ENCODE measurements around the gene PUSL1.
A peak's percentile ranks its signal among the peaks of the same experiment; 100 is the strongest.
"Not testable (repeated sequence)": the region's sequence is repeated elsewhere in the genome, so short reads cannot be mapped to it uniquely, and the experiment has no call there.

PUSL1 gene

DNA sequence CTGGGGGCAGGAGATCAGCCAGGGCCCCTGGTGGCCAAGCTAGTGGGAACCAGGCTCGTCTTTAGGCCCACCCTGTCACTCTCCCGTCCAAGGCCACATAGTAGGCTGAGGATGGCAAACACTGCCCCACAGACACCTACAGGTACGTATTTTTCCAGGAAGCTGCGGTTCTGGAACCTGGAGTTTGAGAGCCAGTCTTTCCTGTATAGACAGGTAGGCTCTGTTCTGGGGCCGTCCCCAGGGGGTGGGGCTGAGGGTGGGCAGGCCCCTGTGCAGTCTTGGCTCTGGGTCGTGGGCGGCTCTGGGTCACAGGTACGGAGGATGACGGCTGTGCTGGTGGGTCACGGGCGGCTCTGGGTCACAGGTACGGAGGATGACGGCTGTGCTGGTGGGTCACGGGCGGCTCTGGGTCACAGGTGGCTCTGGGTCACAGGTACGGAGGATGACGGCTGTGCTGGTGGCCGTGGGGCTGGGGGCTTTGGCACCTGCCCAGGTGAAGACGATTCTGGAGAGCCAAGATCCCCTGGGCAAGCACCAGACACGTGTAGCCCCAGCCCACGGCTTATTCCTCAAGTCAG, 2.2 kb downstream of the PUSL1 start:
- no peak for DNase-seq

DNA sequence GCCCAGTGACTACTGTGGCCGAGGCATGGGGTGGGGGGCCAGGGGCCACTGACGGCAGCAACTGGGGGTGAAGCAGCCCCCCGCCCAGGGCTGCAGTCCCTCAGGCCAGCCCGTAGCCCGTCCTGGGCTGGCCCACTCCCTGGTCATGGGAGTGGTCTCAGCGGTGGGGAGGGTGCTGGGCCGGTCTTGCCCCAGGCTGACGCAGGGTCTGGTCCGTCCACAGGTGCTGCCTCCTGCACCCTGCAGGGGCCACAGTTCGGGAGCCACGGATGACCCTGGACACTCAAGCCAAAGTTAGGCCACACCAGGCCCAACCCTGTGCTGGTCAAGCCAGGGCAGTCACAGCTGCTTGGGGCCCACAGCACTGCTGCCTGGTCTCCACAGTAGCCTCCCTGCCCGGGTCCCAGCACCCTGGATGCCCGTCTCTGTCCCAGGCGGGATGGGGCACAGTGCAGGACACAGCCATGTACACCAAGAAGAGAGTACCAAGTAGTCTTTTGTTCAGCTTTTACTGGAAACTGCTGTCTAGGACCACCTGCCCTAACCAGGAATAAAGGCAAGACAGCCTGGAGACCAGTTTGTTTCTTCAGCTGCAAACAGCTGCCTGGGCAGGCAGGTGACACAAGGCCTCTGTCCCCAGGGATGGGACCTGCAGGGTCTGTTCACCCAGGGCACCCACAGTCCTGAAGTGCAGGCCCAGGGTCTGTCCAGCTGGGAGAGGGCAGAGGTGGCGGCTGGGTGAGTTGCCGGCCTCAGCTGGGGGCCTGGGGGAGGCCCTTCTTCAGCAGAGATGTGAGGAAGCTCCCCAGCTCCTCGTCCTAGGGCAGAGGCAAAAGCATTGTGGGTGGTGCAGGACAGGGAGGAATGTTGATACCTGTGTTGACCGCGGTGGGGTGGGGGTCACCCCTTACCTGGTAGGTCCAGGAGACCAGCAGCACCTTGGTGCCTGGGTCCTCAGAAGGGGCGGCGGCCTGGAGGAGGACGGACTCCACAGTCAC, 3.0 kb downstream of the PUSL1 start:
- DNase-seq = no peak

DNA sequence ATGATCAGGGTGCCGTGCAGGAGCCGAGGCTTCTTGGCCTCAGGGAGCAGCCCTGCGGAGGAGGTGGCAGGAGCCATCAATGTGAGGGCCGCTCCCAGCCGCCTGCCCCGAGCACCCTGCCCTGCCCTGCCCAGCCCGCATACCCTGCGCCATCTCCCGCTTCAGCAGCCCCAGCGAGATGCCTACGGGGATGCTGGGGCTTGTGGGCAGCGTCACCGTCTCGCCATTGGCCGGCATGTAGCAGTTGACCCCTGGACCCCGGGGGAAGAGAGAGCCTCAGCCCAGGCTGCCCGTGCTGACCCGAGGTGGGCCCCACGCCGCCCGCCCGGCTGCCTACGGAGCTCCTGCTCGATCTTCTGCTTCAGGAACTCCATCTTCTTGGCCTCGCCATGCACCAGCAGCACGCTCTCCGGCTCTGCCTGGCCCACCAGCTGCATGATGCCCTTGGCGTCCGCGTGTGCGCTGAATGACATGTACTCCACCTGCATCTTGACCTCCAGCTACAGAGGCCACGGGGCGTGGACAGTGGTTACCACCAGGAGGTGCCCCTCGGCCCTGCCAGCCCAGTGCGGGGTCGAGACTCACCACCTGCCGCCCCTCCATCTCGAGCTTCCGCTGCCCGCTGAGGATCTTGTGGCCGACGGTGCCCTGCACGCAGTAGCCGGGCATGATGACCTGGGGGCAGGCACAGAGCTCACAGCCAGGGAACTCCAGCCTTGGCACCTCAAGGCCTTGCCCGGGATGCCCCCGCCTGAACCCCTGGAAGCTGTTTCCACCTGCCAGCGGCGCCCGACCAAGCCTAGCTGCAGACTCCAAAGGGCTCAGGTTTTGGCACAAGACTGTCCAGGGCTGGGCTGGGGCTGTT, 4.3 kb downstream of the PUSL1 start:
- no peak for DNase-seq

DNA sequence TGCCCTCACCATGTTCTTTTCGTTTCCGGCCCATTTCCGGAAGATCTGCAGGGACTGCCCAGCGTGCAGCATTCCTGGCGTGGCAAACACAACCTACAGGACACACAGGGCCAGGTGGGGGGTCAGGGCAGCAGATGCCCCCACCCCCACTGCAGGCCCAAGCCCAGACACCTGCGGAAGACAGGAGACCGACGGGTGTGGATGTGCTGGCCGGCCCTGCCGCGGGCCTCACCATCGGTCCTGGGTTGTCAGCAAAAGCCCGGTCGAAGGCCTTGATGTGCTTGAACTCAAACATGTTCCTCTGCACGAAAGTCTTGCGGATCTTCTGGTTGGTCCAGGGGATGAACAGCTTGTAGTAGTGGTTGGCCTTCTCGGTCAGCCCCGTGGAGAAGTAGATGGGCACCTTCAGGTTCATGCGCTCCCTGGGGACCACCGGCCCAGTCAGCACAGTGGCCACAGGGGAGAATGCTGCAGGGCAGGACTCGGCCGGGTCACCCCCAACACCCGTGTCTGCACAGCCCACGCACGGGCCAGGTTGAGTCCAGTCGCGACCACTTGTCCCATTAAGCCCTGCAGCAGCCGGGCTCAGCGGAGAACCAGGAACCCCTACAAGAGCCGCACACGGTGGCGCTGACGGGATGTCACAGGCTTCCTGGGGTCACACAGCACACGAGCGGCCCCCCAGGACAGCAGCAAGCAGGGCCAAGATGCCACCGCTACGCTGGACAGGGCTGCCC, 5.3 kb downstream of the PUSL1 start:
- DNase-seq = no peak

DNA sequence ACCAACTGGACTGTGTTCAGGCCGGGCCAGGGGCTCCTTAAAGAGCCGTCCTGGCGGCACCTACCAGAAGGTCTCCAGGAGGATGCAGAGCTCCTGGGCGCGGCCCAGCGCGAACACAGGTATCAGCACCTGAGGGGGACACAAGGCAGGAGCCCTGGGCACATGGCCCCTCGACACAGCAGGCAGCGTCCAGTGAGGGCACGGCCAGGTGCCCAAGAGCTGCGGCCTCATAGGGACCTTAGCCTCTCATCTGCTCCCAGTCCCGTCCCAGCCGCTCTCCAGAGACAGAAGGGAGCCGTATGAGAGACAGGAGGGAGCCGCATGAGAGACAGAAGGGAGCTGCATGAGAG, 5.8 kb downstream of the PUSL1 start:
- DNase-seq = no peak

DNA sequence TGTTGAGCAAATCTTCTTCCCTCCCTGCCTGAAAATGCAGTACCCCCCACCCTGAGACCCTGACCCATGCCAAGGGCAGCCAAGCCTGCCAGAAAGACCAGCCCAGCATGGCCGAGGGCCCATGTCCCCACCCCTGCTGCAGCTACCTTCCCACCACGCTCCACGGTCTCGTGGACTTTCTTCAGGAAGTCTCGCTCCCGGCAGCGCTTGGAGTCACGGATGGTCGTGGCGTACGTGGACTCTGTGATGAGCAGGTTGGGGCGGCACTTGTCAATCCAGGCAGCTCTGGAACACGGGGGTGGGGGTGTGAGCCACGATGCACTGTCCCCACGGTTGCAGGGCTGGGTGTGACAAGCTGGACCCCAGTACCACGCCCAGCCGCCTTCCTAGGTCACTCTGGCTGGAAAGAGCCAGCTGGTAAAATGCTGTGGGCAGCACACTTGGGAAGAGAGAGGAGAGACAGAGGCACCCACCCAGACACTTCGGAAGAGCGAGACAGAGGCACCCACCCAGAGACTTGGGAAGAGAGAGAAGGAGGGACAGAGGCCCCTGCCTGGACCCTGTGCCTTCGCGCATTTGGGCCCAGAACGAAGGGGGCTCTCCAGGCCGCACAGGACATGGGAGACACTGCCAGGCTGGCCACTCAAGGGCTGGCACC, 6.4 kb downstream of the PUSL1 start:
- no peak for DNase-seq

DNA sequence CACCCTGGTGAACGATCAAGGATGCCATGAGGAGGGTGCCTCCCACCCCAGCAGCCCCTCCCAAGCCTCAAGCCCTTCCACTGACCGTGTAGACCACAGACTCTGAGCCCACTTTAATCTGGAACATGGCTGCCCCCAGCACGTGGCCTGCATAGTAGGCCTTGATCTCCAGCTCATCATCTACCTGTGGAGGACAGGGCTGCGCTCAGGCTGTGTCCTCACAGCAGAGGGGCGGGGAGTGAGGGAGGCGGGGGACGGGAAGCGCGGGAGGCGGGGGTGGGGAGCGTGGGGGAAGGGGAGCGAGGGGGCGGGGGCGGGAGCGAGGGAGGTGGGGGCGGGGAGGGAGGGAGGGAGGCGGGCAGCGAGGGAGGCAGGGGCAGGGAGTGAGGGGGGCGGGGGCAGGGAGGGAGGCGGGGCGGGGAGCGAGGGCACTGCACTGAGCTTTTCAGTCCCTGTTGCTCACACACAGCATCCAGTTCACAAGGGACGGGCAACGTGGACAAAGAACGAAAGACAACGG, 7.1 kb downstream of the PUSL1 start:
- DNase-seq = no peak

DNA sequence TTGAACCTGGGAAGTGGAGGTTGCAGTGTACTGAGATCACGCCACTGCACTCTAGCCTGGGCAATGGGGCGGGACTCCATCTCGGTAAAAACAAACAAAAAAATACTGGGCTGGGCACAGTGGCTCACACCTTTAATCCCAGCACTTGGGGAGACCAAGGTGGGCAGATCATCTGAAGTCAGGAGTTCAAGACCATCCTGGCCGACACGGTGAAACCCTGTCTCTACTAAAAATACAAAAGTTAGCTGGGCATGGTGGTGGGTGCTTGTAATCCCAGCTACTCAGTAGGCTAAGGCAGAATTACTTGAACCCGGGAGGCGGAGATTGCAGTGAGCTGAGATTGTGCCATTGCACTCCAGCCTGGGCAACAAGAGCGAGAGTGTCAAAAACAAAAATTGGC, 7.8 kb downstream of the PUSL1 start:
- not testable (repeated sequence) for DNase-seq

DNA sequence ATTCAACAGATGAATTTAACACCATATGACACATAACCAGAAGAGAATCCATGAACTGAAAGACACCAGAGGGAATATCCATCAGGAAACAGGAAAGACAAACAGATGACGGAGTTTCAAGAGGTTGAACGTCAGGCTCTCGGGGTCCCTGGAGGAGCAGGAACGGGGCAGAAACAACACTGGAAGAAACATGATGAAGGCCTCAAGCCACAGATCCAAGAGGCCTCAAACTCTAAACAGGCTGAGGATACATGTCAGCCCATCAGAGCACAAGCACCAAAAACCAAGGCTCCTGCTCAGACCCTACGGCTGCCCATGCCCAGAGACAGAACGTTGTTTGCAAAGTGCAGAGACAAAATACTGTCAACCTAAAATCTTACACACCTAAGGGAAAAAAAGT, 9.0 kb downstream of the PUSL1 start:
- DNase-seq = no peak

DNA sequence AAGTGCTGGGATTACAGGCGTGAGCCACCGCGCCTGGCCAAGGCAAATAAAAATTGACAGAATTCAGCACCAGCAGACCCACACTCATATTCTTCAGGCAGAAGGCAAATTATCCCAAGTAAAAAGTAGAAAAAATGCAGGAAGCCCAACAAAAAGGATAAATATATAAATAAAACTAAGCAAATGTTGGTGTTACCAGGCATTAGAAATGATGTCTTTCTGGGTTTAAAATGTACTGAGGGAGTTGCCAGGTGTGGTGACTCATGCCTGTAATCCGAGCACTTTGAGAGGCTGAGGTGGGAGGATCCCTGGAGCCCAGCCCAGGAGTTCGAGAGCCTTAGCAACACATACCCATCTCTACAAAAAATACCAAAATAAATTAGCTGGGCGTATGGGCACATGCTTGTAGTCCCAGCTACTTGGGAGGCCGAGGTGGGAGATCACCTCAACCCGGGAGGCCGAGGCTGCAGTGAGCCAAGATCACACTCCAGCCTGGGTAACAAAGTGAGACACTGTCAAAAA, 9.8 kb downstream of the PUSL1 start:
- no peak for DNase-seq

DNA sequence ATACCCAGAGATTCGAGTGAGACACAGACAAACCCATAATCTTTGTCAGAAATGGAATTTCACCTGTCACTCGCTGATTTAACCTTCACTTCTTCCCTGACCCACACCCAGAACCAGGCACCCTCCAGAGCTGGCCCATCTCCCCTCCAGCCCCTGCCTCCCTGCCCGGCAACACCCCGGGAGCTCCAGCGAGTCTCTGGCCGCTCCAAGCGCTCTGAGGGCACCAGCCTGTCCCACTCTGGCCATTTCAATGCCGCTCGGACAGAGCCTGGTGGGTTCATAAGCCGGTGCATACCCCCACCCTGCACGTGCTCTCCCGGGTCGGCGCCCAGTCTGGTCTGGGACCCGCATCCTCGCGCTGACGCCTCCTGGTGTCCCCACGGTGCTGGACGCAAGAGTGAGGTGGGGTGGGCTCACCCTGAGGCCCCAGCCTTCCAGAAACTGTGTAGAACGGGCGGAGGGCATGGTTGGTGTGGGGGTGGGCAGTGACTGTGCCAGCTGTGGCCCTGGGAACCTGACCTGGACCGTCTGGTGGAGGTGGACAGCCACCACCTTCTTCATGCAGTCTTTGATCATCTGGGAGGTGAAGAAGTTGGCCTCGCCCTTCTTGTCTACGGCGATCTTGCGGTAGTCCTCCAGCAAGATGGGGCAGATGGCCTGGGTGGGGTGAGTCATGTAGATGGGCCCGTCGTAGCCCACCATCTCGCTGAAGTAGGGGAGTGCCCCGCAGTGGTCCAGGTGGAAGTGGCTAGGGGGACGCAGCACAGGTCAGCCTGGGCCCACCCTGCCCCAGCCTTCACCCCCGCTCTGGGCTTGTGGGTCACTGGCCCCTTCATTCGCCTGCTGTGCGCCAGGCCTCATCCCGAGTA, 10.6 kb downstream of the PUSL1 start:
- no peak for DNase-seq

DNA sequence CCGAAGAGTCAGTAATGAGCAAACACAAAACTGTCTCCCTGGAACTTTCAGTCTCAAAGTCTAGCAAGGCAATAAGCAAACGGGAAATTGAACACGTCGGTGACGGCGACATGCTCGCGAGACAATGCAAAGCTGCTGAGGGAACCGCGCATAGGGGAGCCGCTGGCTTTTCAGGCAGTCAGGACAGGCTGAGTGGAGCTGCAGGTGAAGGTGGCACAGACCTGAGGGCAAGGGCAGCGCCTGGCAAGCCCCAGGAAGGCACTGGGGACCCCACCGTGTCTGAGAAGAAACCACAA, 11.2 kb downstream of the PUSL1 start:
- no peak for DNase-seq

DNA sequence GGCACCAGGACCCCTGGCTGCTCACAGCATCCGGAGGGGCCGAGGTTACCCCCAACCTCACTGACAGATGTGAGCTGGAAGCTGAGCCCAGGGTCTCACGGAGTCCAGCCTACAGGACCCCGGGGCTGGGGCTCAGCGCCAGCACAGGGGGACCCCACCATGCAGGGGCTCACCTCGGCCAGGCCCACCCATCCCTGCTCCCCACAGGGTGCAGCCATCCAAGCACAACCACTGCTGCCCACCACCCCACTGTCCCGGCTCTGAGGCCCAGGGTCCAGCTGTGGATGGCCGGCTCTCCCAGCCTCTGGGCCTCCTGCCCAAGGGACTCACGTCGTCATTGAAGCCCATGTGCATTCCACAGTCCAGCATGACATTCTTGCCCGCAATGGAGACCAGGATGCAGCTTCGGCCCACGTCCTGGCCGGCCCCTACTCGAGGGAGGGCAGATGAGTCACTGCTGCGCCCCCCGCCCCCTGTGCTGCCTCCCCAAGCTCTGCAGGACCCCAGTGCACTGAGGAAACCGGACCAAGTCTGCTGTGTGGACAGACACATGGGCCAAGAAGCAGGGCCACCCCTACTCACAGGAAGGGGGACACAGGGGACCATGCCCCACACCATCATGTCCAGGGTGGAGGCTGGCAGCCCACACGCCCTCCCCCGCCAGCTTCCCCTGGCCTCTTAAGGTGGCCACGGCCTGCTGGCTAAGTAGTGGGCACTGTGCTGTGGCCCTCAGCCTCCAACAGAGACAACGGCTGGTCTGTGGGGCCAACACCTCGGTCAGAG, 12.5 kb downstream of the PUSL1 start:
- no peak for DNase-seq

DNA sequence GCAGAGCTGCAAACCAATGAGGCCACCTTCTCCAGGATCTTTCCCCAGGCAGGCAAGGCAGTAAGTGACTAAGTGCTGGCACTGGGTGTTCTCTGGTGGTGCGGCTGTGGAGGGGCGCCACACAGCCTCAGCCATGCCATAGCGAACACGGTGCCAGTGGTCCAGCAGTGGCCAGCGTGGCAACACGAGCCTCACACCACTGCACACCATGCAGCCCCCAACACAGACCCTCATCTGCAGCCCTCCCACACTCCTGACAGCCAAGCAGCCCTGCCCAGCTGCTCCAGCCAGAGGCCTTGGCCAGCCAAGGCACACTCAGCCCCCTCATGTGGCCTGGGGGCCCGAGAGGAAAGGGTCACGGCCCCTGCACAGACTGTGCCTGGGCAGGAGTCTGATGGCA, 13.1 kb downstream of the PUSL1 start:
- DNase-seq = no peak

DNA sequence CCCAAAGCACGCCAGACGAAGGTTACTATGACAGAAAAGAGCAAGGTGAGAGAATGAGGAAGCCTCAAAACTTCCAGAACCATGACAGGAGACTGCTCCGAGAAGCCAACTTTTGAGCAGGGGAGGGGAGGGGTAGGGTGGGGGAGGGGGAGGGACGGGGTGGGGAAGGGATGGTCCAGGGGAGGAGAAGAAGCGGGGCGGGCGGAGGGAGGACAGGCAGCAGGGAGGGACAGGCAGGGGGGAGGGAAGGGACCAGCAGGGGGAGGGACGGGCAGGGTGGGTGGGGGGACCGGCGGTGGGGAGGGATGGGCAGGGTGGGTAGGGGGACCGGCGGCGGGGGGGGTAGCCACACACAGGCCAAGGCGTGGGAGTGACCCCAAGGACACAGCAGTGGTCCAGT, 14.0 kb downstream of the PUSL1 start:
- no peak for DNase-seq

DNA sequence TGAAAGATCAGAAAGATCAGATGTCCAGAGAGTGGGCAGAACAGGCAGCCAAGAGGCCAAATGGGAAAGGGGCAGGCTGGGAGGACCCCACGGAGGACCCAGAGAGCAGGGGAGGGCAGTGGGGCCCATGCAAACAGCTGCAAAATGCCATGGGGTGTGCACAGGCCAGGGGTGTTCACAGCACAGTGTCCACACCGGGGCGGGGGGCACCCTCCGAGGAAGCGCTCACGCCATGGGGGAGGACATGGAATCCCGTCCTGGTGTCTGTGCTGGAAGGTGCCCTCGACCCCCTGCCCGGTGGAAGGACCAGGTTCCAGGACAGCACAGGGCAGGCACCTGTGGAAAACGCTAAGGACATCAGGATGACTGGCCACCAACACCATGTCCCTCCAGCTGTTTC, 14.6 kb downstream of the PUSL1 start:
- DNase-seq = no peak

DNA sequence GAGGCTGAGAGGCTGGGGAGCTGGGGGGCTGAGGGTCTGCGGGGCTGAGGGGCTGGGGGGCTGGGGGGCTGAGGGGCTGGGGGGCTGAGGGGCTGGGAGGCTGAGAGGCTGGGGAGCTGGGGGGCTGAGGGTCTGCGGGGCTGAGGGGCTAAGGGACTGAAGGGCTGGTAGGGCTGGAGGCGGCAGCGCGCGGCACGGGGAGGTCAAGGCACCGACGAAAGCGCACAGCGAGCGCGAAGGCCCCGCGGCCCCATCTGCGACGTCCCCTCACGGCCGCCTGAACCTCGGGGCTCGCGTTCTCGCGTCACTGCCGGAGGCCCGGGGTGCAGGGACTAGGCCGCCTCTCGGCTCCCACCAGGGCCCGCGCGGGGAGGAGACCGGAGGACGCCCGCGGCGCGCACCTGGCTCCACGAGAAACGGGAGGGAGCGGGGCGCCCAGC, 15.7 kb downstream of the PUSL1 start:
- DNase-seq = no peak

DNA sequence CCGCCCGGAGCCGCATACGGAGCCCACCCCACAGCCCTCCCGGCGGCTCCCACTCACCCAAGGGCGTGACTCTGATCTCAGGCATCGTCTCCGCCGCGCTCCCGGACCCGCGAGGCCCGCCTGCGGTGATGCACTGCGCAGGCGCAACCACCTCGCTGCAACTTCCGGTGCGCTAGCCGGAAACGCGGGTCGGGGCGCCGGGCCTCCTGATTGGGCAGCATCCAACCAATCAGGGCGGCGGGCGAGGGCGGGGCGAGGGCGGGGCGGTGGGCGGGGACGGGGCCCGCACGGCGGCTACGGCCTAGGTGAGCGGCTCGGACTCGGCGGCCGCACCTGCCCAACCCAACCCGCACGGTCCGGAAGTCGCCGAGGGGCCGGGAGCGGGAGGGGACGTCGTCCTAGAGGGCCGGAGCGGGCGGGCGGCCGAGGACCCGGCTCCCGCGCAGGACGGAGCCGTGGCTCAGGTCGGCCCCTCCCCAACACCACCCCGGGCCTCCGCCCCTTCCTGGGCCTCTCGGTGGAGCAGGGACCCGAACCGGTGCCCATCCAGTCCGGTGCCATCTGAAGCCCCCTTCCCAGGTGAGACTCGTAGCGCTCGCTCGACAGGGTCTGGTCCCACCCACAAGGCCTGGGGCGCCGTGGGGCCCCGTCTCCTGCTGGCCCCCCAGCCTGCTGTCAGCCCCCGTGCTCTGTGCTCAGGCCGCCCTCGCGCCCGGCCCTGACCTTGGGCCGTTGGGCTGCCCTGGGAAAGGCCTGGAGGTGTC, 16.3 kb downstream of the PUSL1 start, which contains the start of the genes CPTP and INTS11:
Gene CPTP, plus strand, starts transcription at position 279 of the 764 bp plus-strand sequence. CDS start 2,109 bp downstream, outside the sequence.
Gene INTS11, minus strand, starts transcription at position 137 of the 764 bp plus-strand sequence. Its CDS starts 52 bp downstream, at position 85.
- DNase-seq = peak; percentile 91

Measured in NCI-H187 (cell line).